Activated CD4-positive, alpha-beta T cell treated with anti-CD3 and anti-CD28 coated beads for 24 hours (primary cell): ENCODE data around the gene C6orf132.
A peak's percentile ranks its signal among the peaks of the same experiment; 100 is the strongest.
"Not testable (repeated sequence)": the region's sequence is repeated elsewhere in the genome, so short reads cannot be mapped to it uniquely, and the experiment has no call there.

ENCODE experiments used
- DNase-seq, 2 donors: peaks; one replicate each; pipeline ENCODE4 v3.0.0-alpha.2; 2020; ENCODE audit warnings: low read depth in 2 of 2

C6orf132 gene, protein sequence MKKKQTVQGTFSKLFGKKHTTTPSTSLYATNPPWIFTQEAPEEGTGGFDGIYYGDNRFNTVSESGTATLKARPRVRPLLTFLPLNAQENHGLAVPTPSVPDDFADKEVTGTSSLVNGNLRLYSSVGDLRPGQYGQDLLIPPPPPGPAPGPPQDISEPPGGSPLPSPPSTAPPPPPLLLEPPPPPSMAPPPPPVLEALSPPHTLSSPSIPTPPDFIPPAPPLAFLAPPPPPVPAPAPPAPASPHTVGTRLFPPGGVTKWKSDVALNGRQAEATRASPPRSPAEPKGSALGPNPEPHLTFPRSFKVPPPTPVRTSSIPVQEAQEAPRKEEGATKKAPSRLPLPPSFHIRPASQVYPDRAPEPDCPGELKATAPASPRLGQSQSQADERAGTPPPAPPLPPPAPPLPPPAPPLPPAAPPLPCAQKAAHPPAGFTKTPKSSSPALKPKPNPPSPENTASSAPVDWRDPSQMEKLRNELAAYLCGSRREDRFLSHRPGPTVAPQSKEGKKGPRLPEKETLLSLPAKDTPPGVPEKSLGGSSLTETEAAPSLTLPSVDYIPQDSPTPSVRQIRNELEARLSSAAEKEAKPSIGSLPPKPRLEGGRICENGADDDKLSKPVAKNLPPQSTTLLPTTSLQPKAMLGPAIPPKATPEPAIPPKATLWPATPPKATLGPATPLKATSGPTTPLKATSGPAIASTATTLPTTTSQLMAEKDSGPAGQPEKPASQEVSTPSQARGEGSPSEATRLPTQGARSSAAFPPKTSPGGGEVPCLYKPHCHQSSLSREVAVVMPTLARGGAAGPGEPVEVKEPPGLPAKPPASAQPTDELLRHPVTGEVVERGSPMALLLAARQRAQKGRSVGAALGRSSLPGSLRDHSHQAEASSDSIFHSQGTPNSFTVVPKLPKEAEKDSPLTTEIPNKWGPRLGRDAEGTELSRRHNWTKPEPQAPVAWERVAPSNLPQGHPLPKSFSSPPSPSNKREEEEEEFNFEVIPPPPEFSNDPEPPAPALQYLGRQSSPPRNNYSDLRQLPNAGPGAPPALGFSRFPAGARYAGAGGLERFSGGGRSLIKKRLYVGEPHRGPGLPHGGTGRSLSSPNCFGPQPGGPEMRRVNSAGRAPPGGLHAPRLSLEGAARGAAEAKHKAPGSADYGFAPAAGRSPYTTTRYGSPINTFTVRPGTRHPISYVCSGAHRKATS

DNA sequence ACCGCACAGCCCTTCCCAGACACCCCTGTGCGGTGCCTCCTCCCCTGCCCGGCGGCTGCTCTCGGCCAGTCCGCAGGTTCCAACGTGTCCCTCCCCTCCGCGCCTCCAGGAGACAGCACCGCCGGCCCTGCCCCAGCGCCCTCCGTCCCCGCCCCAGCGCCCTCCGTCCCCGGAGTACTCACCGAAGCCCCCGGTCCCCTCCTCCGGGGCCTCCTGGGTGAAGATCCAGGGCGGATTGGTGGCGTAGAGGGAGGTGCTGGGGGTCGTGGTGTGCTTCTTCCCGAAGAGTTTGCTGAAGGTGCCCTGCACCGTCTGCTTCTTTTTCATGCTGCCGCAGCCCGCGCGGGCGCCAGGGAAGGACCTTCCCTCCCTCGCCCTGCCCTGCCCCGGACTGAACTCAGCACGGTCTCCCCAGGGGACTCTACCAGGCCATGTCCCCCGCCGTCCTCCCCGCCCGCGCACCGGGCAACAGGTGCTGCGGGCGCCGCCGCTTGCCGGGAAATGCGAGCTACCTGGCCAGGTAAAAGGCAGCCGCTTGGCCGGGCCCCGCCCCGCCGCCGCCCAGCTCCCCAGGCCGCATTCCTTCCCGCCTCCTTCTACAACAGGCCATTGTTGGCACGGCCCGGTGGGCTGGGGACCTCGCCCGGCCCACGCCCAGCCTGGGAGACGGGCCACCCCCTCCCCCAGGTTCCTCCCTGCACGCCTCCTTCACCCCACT lies at the start of gene C6orf132:
TSS of gene C6orf132 (minus strand) at position 503 of the 718 bp plus-strand sequence. CDS start at position 327, 176 bp downstream.
- DNase-seq = no peak

GRCh38 chr6:42190554-42191183 lies 48.2 kb upstream of the C6orf132 start:
- no peak for DNase-seq

- DNase-seq = no peak
These were observed 46.0 kb upstream of the C6orf132 start for GRCh38 chr6:42188406-42188805.

DNA sequence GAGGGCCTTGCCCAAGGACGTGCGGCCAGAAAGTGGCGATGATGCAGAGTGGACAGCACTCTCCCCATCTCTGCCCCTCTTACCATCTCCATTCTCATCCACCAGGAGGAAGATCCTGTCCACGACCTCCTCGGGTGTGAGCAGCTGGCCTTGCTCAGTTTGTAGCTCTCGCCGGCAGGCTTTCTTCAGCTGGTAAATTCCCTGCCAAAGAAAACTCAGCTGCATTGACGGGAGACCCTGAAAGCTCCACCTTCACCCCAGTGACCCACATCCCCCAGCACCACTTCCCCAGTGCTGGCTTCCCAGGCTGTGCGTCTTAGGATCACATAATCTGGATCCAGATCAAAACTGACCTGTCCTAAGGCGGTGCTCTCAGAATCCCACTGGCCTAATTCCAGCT lies 43.2 kb upstream of the C6orf132 start:
- DNase-seq = no peak

DNA sequence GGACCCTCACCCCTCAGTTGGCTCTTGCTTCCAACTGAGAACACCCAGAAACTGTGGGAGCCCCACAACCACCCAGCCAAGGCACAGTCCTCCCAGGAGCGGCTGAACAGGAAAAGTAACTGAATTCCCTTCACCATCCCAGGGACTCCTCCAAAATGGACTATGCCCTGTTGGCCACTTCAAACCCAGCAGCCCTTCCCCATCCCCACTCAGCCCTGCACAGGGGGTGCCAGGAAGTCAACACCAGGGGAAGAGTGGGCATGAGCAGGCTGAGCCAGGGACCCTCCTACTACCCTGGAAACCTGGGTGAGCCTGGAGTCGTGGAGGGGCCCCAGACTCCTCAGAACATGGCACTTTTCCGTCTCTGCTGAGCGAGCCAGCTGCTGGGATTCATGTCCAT lies 42.1 kb upstream of the C6orf132 start:
- no peak for DNase-seq

DNA sequence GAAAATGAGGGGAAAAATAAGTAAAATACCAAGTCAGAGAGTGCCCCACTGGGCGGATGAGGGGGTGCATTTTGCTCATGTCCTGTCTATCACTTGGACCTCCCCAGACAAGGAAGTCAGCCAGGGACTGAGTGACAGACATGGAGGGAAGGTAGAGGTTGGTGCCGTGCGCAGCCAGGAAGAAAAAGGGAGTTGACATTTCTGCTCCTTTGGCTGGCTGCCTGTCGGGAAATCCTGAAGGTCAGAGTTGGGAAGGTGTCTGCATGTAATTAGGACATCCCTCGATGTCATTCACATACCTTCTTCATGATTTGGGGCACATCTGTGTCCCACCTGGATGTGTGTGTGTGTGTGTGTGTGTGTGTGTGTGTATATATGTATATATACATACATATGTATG lies 39.7 kb upstream of the C6orf132 start:
- DNase-seq = no peak

GRCh38 chr6:42179945-42180313 lies 37.5 kb upstream of the C6orf132 start:
- DNase-seq = no peak

DNA sequence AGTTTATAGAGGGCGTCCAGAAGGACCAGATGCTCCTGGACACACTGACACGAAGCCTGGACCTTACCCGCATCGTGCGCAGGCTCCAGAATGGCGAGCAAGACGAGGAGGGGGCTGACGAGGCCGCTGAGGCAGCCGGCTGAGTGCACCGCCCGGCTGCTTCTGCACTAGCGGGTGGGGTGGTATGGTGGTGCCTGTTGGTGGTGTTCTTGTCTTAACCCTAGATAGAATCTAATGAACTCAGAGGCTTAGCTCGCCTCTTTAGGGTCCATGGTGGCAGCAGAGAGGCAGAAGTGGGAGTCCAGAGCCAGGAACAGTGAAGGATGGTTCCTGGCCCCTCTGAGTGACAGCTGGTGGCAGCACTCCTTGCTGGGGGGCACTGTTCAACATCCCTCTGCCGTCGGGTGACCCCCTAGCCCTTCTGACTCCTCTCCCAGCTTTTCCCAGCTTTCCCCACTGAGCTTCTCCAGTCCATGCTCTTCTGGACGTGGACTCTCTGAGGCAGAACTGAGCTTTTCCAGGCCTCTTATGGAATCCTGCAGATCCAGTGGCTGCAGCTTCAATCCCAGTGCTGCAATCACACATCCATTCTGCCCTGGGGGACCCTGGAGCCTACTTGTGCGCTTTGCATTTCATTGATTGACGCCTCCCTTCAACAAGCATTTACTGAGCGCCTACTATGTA lies 37.0 kb upstream of the C6orf132 start:
- DNase-seq = no peak

DNA sequence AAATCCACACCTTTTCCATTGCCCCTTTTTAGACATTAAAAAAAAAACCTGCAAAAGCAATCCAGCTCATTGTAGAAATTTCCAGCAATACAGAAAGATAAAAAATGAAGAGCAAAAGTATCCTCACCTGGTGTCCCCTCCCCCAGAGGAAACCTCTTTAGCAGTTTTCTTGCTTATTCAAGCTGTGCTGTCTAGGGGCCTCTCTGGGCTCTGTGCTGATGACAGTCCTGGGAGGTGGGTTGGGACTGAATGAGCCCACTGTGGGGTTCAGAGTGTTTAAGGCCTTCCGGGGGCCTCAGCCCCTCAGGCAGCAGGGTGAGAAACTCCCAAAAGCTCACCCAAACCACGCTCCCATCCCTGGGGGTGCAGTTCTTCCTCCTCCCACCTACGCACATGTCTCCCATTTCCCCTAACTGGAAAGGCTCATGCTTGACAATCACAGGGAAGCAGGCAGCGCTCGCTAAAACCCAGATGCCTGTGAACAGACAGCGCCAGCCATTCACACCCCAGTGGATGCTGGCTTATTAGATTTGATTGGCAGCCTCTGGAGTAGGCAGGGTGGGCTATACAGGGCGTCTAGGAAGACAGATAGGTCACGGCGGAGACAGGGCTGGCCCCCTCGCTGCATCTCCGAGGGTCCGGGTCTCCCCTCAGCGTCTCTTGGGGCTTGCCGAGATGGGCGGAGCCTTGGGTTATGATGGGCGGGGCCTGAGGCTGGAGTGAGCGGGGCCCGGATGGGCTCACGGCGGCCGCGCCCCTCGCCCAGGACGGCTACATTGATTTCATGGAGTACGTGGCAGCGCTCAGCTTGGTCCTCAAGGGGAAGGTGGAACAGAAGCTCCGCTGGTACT lies 35.3 kb upstream of the C6orf132 start:
- no peak for DNase-seq

DNA sequence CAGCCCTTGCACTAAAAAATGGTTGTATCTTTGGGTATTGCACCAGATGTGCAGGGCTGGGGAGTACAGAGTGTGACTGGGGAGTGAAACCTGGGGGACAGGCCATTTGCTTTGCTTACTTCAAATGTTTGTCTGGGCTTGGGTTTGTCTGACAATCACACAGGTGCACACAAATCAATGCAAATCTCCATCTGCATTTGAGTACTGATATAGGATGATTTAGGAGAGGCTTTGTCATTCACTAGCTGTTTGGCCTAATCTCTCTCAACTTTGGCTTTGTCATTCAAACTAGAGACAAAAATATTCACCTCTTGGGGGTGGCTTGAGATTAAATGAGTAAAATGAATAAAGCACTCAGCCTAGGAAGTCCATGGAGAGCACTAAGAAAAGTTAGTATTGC lies 34.6 kb upstream of the C6orf132 start:
- no peak for DNase-seq

GRCh38 chr6:42175860-42176259 lies 33.4 kb upstream of the C6orf132 start:
- DNase-seq = no peak

- DNase-seq = no peak
These were observed 30.7 kb upstream of the C6orf132 start, which contains the start of gene GUCA1A for GRCh38 chr6:42173101-42173500. Gene GUCA1A, plus strand, starts transcription at chr6:42173364. Its CDS starts 250 bp downstream, at chr6:42173614.

DNA sequence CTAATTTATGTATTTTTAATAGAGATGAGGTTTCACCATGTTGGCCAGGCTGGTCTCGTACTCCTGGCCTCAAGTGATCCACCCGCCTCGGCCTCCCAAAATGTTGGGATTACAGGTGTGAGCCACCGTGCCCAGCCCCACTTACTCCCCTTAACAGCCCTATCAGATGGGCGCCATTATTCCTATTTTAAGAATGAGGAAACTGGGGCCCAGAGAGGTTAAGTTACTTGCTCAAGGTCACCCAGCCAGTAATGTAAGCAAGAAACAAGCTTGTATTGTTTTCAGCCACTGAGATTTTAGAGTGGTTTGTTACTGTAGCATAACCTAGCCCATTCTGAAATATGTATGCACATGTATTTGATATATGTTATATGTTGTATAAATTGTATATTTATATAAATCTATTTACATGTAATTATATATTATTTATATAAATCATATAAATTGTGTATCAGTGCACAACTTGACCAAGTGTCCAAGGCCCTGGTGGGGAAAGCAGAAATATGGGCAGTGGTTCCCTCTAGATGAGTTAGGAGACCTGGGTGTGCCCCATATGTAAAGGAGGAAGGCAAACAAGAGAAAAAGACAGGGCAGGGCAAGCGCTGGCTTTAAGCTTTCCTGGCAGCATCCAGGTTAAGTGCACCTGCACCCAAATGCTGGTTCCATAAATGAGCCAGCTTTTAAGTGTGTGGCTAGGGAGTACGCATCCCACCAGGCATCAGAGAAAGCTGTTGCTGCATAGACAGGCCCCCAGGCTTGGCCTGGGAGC lies 29.6 kb upstream of the C6orf132 start:
- no peak for DNase-seq

- DNase-seq = not testable (repeated sequence)
These were observed 27.4 kb upstream of the C6orf132 start for GRCh38 chr6:42169780-42170179.

GRCh38 chr6:42168650-42169049 lies 26.2 kb upstream of the C6orf132 start:
- DNase-seq = no peak

GRCh38 chr6:42166444-42167141 lies 24.2 kb upstream of the C6orf132 start:
- peak; percentile 68 to 82 for DNase-seq

DNA sequence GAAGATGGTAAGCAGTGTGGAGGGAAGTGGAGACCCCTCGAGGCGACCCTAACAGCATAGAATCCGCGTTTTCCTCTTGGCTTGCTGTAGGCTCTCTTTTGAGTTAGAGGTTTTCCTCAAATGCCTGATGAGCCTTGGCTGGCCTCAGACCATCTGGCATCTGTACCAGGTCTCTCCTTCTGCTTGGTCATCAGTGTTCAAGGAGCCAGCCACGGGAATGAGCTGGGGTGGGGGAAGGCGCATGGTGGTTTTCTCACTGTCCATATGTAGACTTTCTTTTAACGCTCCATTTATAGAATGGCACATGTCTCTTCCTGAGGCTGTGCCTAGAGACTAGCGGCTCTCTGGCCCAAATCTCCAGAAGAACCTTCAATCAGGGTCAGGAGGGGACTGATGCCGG lies 22.6 kb upstream of the C6orf132 start:
- no peak for DNase-seq

DNA sequence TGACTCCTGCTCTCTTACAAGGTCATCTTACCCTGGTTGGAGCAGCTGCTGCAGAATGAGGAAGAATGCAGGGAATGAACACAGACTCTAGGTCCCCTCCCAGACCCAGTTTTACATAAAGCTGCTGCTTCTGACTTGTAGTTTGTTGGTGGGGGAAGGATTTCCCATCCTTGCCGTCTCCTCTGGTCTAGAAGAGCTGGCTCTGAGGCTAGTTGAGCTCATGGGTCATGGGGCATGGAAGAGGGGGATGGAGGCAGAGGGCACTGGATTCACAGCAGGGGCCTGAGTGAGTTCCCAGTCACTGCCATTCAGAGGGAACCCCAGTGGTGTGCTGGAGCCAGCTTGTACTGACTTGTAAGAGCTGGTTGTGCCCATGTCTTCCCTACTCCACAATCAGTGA lies 21.6 kb upstream of the C6orf132 start:
- no peak for DNase-seq
